ENCODE measurements around the gene DOC2B. TPM values are rescaled to one million over a fixed set of nuclear protein-coding genes. Genes with fewer than 3 reads are reported as not detected.
"Not testable (repeated sequence)": the region's sequence is repeated elsewhere in the genome, so short reads cannot be mapped to it uniquely, and the experiment has no call there.

DOC2B gene
- total RNA-seq, 1 donor from 2014 or later, result 32.5 TPM

GRCh38 chr17:144936-145670 lies 36.3 kb downstream of the DOC2B start:
- no peak for ATAC-seq

DNA sequence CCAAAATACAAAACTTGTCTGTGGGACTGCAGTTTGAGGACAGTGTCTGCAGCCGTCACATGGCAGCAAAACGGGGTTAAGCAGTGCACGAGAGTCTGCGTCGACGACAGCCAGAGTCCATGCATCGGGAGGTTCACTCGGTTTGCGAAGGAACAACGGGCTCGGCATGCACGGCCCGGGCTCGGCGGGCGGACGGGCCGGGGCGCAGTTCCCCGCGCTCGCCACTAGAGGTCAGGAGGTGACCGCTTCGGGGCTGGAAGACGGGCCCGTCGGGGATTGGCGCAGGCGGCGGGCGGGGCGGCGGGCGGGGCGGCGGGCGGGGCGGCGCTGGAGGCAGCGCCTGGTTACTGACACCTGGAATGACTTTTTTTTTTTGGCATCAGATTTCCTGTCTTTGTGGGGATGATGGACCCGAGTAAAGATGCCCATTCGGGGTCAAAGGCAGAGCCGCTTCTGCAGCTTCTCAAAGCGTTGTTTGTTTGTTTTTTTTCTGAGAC lies 37.6 kb downstream of the DOC2B start:
- peak; percentile 90 for ATAC-seq

- no peak for ATAC-seq
Measured at GRCh38 chr17:142876-143784, 38.3 kb downstream of the DOC2B start.

DNA sequence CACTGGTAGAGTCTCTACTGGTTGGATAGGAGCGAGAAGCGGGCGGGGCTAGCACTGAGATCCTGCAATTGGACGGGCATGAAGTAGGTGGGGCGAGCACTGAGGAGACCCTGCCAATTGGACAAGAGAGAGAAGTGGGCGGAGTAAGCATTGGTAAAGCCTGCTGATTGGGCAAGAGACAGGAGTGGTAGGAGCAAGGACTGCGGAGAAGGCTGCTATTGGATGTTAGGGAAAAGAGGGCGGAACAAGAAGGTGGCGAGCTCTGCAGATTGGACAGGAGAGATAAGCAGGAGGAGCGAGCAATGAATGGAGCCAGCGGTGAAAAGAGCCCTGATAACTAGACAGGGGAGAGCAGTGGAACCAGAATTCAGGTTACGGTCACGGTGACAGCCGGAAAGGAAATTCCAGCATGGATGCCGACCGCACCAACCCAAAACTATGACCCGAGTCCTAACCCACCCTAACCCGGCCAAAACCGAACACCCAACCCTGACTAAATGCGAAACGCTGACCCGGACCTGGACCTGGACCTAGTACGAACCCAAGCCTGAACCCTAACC lies 39.3 kb downstream of the DOC2B start:
- ATAC-seq, result no peak

- ATAC-seq, result not testable (repeated sequence)
Measured at GRCh38 chr17:139401-140205, 41.8 kb downstream of the DOC2B start.

GRCh38 chr17:137166-137807 lies 44.2 kb downstream of the DOC2B start, which contains the start of gene SCGB1C2:
Gene SCGB1C2 (plus strand): TSS chr17:137569. CDS start chr17:137591, 22 bp downstream.
- not testable (repeated sequence) for ATAC-seq

DNA sequence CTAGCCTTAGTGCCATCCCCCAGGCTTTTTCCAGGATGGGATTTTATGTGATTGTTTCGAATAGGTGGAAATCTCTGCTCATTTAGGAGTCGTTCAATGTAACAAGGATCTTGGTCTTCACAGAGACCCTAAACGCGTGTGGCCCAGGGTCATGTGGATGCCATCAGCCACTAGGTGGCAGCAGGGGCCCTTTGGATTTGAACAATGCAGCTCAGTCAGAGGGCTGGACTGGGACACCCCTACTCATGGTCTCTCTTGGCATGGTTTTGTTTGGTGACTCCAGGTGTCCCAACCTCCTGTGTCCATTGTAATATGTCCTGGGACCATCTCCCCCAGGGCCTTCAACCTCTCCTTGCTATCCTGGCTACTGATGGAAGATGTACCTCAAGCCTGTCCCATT lies 44.9 kb downstream of the DOC2B start:
- peak; percentile 54 for ATAC-seq

GRCh38 chr17:135895-136294 lies 45.6 kb downstream of the DOC2B start:
- ATAC-seq, result not testable (repeated sequence)

GRCh38 chr17:135022-135421 lies 46.4 kb downstream of the DOC2B start:
- ATAC-seq, result not testable (repeated sequence)

DNA sequence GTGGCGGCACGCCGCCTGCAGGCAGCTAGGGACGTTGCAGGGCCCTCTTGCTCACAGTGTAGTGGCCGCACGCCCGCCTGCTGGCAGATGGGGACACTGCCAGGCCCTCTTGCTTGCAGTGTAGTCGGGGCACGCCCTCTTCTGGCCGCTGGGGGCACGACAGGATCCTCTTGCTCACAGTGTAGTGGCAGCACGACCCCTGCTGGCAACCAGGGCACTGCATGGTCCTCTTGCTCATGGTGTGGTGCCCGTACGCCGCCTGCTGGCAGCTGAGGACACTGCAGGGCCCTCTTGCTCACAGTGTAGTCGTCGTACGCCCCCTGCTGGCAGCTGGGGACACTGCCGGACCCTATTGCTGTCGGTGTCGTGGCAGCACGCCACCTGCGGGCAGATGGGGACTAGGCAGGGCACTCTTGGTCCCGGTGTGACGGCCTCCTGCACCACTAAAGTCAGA lies 47.1 kb downstream of the DOC2B start:
- ATAC-seq, result peak; percentile 86

- ATAC-seq, result peak; percentile 43
Measured at GRCh38 chr17:133932-134331, 47.5 kb downstream of the DOC2B start.

DNA sequence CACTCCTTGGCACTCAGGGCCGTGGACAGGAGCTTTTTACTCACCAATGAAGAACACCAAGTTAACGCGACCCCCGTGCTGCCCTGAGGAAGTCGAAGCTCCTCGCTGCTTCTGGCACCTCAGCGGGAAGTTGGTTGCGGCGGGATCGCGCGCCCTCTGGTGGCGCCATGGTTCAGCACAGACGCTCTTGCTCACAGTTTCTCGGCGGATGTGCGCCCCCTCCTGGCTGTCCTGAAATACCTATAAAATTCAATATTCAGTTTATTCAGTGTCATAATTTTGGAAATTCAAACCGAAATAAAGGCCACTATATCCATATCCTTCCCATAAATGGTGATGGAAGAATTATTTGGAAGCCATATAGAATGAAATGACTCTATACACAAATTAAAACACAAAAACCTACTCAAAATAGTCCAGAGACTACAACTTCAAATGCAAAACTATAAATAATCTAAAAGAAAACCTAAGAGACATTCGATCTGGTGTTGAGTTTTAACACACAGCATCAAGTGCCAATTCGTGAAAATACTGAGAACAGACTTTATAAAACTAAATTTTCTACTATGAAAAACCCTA lies 63.0 kb downstream of the DOC2B start:
- ATAC-seq, result not testable (repeated sequence)

GRCh38 chr17:113111-113510 lies 68.3 kb downstream of the DOC2B start:
- ATAC-seq, result not testable (repeated sequence)

Other genes starting within 250 kb of the DOC2B start
- gene SCGB1C2, start 44.1 kb downstream of the DOC2B start, total RNA-seq, result not detected
- gene RPH3AL, start 171.2 kb upstream of the DOC2B start, total RNA-seq, result 10.0 TPM